Retinal pigment epithelial cell (primary cell): ENCODE measurements around the gene ATP6V0A4.
A peak's percentile ranks its signal among the peaks of the same experiment; 100 is the strongest.
"Not testable (repeated sequence)": the region's sequence is repeated elsewhere in the genome, so short reads cannot be mapped to it uniquely, and the experiment has no call there.

Experiments used
- DNase-seq: peaks from one replicate; pipeline ENCODE4 v3.0.0-alpha.2; 2010; ENCODE audit warnings: low read depth
- H3K4me3 ChIP-seq: 2 replicates; pipeline ENCODE4 v1.5.1; 2011; ENCODE audit warnings: mild to moderate bottlenecking, low read length, control low read depth, moderate library complexity
- TF ChIP-seq, protein P1 (sequence below): conservative IDR thresholded peaks from 2 replicates; pipeline ENCODE4 v1.5.1; 2011; ENCODE audit warnings: low read depth, low read length, control low read depth, inconsistent platforms

Gene ATP6V0A4

DNA sequence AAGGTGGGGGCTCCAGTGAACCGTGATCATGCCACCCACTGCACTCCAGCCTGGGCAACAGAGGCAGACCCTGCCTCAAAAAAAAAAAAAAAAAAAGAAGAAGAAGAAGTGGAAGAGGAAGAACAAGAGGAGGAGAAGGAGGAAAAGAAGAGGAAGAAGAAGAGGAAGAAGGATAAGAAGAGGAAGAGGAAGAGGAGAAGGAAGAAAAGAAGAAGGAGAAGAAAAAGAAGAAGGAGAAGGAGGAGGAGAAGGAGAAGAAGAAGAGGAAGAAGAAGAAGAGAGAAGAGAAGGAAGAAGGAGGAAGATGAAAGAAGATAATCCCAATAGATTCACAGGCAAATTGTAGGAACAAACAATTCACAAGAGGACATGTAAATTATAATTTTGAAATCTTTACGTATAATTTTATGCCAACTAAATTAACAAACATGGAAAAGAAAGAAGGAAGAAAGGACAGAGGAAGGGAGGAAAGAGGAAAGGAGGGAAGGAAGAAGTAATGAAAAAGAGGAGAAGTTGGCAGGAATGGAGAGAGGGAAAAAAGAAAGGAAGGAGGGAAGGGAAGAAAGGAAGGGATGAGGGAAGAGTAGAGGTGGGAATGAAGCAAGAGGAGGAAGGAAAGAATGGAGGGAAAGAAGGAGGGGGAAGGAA lies 100.3 kb downstream of the ATP6V0A4 start:
- no peak for DNase-seq
- no peak overlapping the region for H3K4me3 ChIP-seq
- TF ChIP-seq, protein P1, sequence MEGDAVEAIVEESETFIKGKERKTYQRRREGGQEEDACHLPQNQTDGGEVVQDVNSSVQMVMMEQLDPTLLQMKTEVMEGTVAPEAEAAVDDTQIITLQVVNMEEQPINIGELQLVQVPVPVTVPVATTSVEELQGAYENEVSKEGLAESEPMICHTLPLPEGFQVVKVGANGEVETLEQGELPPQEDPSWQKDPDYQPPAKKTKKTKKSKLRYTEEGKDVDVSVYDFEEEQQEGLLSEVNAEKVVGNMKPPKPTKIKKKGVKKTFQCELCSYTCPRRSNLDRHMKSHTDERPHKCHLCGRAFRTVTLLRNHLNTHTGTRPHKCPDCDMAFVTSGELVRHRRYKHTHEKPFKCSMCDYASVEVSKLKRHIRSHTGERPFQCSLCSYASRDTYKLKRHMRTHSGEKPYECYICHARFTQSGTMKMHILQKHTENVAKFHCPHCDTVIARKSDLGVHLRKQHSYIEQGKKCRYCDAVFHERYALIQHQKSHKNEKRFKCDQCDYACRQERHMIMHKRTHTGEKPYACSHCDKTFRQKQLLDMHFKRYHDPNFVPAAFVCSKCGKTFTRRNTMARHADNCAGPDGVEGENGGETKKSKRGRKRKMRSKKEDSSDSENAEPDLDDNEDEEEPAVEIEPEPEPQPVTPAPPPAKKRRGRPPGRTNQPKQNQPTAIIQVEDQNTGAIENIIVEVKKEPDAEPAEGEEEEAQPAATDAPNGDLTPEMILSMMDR = no peak

DNA sequence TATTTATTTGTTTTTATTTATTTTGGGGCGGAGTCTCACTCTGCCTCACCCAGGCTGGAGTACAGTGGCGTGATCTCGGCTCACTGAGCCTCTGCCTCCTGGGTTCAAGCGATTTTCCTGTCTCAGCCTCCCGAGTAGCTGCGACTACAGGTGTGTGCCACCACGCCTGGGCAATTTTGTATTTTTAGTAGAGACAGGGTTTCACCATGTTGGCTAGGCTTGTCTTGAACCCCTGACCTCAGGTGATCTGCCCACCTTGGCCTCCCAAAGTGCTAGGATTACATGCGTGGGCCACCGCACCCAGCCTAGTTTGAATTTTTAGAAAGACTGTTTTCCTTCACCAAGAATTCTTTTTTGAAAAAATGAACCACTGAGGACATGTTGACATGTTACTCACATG lies 102.2 kb downstream of the ATP6V0A4 start:
- not testable (repeated sequence) for DNase-seq, H3K4me3 ChIP-seq

DNA sequence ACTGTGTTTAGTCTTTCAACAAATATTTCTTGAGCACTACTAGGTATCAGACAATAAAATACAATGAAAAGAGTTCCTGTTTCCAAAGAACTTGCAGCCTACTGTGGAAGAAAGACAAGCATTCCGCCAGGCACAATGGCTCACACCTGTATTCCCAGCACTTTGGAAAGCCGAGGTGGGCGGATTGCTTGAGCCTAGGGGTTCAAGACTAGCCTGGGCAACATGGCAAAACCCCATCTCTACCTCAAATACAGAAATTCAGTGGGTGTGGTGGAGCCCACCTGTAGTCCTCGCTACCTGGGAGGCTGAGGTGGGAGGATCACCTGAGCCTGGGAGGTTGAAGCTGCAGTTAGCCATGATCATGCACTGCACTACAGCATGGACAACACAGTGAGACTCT lies 102.9 kb downstream of the ATP6V0A4 start:
- H3K4me3 ChIP-seq = no peak overlapping the region
- TF ChIP-seq, protein P1 = no peak
- DNase-seq = no peak

DNA sequence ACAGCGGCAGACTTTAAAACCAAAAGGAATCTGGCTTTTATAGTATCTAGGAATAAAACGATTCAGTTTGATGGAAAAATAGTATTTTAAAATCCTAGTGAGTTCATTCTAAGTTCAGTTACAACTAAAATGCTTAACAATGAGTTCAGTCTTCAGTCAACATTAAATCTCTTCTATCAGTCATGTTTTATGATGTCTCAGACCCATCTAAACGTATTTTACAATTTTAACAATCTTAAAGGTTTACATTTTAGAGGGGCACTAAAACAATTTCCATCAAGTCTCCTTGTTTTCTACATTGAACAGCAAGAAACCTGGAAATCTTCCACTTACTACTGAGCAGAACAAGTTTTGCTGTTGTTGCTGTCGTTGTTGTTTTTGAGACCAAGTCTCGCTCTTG lies 106.8 kb downstream of the ATP6V0A4 start:
- no peak for DNase-seq
- no peak overlapping the region for H3K4me3 ChIP-seq
- TF ChIP-seq, protein P1 = no peak

DNA sequence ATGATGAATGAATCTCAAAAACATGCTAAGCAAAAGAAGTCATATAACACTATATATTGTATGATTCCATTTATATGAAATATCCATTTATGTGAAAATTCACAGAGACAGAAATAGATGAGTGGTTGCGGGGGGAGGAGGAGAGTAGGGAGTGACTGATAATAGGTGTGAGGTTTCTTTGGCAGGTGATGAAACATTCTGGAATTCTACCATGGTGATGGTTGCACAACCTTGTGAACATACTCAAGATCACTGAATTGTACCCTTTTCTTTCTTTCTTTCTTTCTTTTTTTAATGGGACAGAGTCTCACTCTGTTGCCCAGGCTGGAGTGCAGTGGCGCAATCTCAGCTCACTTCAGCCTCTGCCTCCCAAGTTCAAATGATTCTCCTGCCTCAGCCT lies 107.5 kb downstream of the ATP6V0A4 start:
- TF ChIP-seq, protein P1 = no peak
- DNase-seq = no peak
- H3K4me3 ChIP-seq = no peak overlapping the region

DNA sequence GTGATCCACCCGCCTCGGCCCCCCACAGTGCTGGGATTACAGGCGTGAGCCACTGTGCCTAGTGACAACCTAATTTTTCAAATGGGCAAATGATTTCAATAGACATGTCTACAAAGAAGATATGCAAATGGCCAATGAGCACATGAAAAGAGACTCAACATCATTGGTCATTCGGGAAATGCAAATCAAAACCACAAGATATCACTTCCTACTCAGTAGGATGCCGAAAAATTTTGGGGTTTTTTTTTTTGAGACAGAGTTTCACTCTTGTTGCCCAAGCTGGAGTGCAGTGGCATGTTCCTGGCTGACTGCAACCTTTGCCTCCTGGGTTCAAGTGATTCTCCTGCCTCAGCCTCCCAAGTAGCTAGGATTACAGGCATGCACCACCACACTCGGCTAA lies 110.0 kb downstream of the ATP6V0A4 start:
- not testable (repeated sequence) for DNase-seq, H3K4me3 ChIP-seq

DNA sequence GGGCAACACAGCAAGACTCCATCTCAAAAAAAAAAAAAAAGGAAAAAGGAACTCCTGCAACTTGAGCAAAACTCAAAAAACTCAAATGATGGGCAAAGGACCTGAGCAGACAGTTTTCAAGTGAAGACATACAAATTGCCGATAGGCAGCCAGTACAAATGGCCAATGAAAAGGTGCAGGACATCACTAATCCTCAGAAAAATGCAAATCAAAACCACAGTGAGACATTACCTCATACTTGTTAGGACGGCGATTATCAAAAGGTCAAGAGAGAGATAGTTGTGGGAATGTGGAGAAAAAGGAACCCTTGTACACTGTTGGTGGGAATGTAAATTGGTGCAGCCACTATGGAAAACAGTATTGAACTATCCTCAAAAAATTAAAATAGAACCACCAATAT lies 113.7 kb downstream of the ATP6V0A4 start:
- H3K4me3 ChIP-seq = no peak overlapping the region
- TF ChIP-seq, protein P1 = no peak
- peak; percentile 67 for DNase-seq

DNA sequence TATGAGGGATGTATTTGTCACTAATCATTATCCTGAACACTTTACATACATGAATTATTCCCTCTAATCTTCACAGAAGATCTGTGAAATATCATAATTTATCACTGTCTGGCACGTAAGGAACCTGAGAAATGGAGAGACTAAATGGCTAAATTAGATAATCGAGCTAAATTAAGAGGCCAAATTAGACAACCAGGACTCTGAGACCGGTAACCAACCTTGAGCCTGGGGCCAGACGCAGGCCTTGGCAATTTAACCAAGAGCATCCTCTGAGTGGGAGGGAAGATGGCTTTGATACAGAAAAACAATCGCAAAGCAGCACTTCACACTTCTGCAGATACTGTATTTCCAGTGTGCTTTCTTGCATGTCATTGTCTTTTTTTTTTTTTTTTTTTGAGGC lies 118.2 kb downstream of the ATP6V0A4 start:
- no peak overlapping the region for H3K4me3 ChIP-seq
- TF ChIP-seq, protein P1 = no peak
- DNase-seq = no peak
